Heart left ventricle (tissue), 16 donors: ENCODE results near the gene ARHGAP45. TPM values are rescaled to one million over a fixed set of nuclear protein-coding genes. Genes with fewer than 3 reads are reported as not detected.

Experiments used
- ATAC-seq, 4 donors: fragments of 200-7000 bp; cut with Tn5 transposase; one replicate each; pipeline ENCODE4 v1.9.1; 2020 to 2022; ENCODE audit warnings: moderate library complexity in 4 of 4, mild to moderate bottlenecking in 3 of 4, moderate number of reproducible peaks in 1 of 4
- DNase-seq, 5 donors: peaks; one replicate each; pipeline ENCODE4 v3.0.0-alpha.2; 2020
- H3K27ac ChIP-seq, 12 donors: fragments of 200-600 bp; sonication (generic) in 4 of 12; one replicate each; pipeline versions ENCODE4 v1.5.0 to v1.8.0; 2016 to 2022; ENCODE audit warnings: mild to moderate bottlenecking in 2 of 12
- H3K27me3 ChIP-seq, 9 donors: fragments of 200-600 bp; sonication (generic) in 2 of 9; one replicate each; pipeline versions ENCODE4 v1.5.1 to v1.8.0; 2016 to 2022; ENCODE audit warnings: mild to moderate bottlenecking in 3 of 9
- H3K36me3 ChIP-seq, 9 donors: fragments of 200-600 bp; sonication (generic) in 2 of 9; one replicate each; pipeline versions ENCODE4 v1.5.0 to v1.8.0; 2018 to 2022; ENCODE audit warnings: mild to moderate bottlenecking in 2 of 9
- H3K4me1 ChIP-seq, 12 donors: fragments of 200-600 bp; sonication (generic) in 4 of 12; one replicate each; pipeline versions ENCODE4 v1.5.0 to v1.8.0; 2016 to 2022; ENCODE audit warnings: mild to moderate bottlenecking in 3 of 12
- H3K4me3 ChIP-seq, 12 donors: fragments of 200-600 bp; sonication (generic) in 4 of 12; one replicate each; pipeline versions ENCODE4 v1.5.0 to v1.8.0; 2017 to 2022; ENCODE audit warnings: mild to moderate bottlenecking in 9 of 12, moderate library complexity in 4 of 12
- H3K9me3 ChIP-seq, 12 donors: fragments of 200-600 bp; sonication (generic) in 4 of 12; one replicate each; pipeline versions ENCODE4 v1.5.0 to v1.8.0; 2016 to 2022; ENCODE audit warnings: mild to moderate bottlenecking in 1 of 12
- POLR2A ChIP-seq, 2 donors: fragments of 450-650 bp; IDR thresholded peaks; one replicate each; pipeline ENCODE4 v1.6.1; 2017; ENCODE audit warnings: antibody characterized with exemption in 2 of 2, mild to moderate bottlenecking in 2 of 2, moderate library complexity in 2 of 2
- WGBS, 4 donors: extraction: QIAGEN DNeasy Blood & Tissue Kit in 2 of 4; methylation state at CpG; one replicate each; pipeline versions ENCODE4 v1.1.5 to v1.1.7; 2013 to 2018; 5-methylcytosine and 5-hydroxymethylcytosine counted together
- intact Hi-C, 10 donors: fragments of 100-400 bp; cut with DNase I; formaldehyde crosslinking; loops; one replicate each; pipeline versions ENCODE4 v1.11.1 to v1.14.2; 2022
- polyA plus RNA-seq, 2 donors: library from polyadenylated mRNA; stranded (reverse); fragments of 200-250 nt; gene quantifications; one replicate each; pipeline ENCODE4 v1.2.3, GENCODE V29; 2013
- total RNA-seq, 9 donors: library from RNA; depleted of rRNA in 2 of 9; stranded (reverse); fragments of >200 nt in 2 of 9; fragmentation: NEBNext Ultra II Directional in 3 of 9; extraction: Animal tissue kit (Norgen Biotek cat#: 25700) in 3 of 9; gene quantifications; one replicate each; pipeline versions ENCODE4 v1.1.0 to v1.2.4, GENCODE V29; 2016 to 2023
- TF ChIP-seq, protein P1 (sequence below), 12 donors: fragments of 200-600 bp; sonication (generic) in 4 of 12; IDR thresholded peaks; one replicate each; pipeline versions ENCODE4 v1.5.0 to v1.8.0; 2018 to 2022; ENCODE audit warnings: antibody characterized with exemption in 12 of 12, mild to moderate bottlenecking in 5 of 12
- donor health status: ischemic (EF 13 %, LVEDD 7.1; RV severe dilation, severe dysfunction).
- donor health status: healthy with polysubstance abuse.
- donor health status: DM: no; HTN: yes; CAD: no.
- donor health status: DM: no; HTN: no; CAD: no.
- donor health status: ischemic (EF 25% LVEDD 6.9; RV normal size, moderate dysfunction).
- donor health status: ischemic (EF 25% LVEDD 5.7; RV mildly dilated, moderate dysfunction).
- donor health status: healthy.
- donor health status: DM: yes; HTN: yes; CAD: no.
- donor health status: ischemic (EF 35%, LVEDD 5.7; RV mildly dilated, moderate dysfunction).
- donor health status: nonischemic (EF 11% LVEDD 7.7; RV severe dilation, severe dysfunction).
- donor health status: DM: yes; HTN: yes; CAD: no.
- donor health status: PGD.
- donor health status: ischemic (EF 29% LVEDD 5.4; RV normal size, mild dysfunction).
- donor health status: nonischemic (EF 23%, LVEDD 6.1; RV moderate dilation, normal function).

Gene ARHGAP45
- total and polyA plus RNA-seq, 11 donors, result 1.6 to 38.2 (median 4.7) TPM

DNA sequence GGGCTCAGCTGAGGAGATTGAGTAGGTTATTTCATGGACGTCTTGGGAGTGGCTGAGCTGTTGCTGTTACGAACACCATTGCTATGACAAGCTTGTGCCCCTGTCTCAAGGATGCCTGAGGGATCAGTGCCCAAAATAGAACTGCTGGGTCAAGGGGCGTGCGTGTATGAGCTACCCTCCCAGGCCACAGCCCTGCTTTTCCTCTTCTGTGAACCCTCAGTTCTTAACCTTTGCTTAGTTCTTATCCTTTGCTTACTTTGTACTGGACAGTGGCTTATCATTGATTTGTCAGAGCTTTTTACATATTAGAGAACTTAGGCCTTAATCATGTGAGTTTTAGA lies 9.0 kb downstream of the ARHGAP45 start:
- Histone ChIP-seq H3K4me3 (no peak overlapping the region), H3K4me1 (peaks cover 0 to 54% (median 1%) of the 10 kb centered on the region in 12 donors), H3K9me3 (no peaks in the 10 kb centered on the region), H3K27ac (peak overlapping the region in 1 of 12 donors; percentile 65), H3K36me3 (peaks cover 0 to 52% (median 0%) of the 10 kb centered on the region in 9 donors), H3K27me3 (peaks cover 2 to 19% (median 7%) of the 10 kb centered on the region in 9 donors)
- DNase-seq (no peak), ATAC-seq (no peak)
- 78 to 85% (median 82%) methylated on average over 4 of the region's 4 CpGs for WGBS, 4 donors
- intact Hi-C loops, result no loop called here
- TF ChIP-seq POLR2A (IDR thresholded peaks at IDR 0.05), result no peak
- TF ChIP-seq, protein P1, sequence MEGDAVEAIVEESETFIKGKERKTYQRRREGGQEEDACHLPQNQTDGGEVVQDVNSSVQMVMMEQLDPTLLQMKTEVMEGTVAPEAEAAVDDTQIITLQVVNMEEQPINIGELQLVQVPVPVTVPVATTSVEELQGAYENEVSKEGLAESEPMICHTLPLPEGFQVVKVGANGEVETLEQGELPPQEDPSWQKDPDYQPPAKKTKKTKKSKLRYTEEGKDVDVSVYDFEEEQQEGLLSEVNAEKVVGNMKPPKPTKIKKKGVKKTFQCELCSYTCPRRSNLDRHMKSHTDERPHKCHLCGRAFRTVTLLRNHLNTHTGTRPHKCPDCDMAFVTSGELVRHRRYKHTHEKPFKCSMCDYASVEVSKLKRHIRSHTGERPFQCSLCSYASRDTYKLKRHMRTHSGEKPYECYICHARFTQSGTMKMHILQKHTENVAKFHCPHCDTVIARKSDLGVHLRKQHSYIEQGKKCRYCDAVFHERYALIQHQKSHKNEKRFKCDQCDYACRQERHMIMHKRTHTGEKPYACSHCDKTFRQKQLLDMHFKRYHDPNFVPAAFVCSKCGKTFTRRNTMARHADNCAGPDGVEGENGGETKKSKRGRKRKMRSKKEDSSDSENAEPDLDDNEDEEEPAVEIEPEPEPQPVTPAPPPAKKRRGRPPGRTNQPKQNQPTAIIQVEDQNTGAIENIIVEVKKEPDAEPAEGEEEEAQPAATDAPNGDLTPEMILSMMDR (IDR thresholded peaks at IDR 0.05), result no peak

DNA sequence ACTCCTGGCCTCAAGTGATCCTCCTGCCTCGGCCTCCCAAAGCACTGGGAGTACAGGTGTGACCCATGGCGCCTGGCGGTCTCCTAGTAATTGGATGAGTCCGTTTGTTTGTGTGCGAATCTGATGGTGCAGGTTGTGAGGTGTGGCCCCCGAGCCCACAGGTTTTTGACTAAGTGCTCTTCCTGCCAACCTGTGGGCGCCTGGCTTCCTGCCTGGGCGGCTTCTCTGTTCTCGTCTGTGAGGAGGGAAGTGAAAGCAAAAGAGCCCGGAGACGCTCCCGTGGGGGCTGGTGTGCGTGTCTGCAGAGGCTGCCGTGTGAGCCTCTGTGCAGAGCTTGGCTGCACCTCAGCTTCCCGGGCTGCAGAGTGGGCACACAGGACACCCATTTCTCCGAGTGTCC lies 10.0 kb downstream of the ARHGAP45 start:
- H3K27ac ChIP-seq, result peak overlapping the region in 1 of 12 donors; percentile 65
- peaks cover 0 to 54% (median 0%) of the 10 kb centered on the region in 9 donors for H3K36me3 ChIP-seq
- TF ChIP-seq, protein P1 (IDR thresholded peaks at IDR 0.05), result no peak
- TF ChIP-seq POLR2A (IDR thresholded peaks at IDR 0.05), result no peak
- H3K9me3 ChIP-seq, result no peaks in the 10 kb centered on the region
- peak in 3 of 4 donors; percentile 38 to 70 (median 53) for ATAC-seq
- H3K4me1 ChIP-seq, result peaks cover 0 to 55% (median 0%) of the 10 kb centered on the region in 12 donors
- H3K4me3 ChIP-seq, result peak overlapping the region in 2 of 12 donors; percentile 31 to 47
- 52 to 57% (median 54%) methylated on average over 16 of the region's 16 CpGs for WGBS, 4 donors
- intact Hi-C loops, result no loop called here
- DNase-seq, result peak; percentile 52 to 88 (median 67)
- H3K27me3 ChIP-seq, result peaks cover 0 to 10% (median 3%) of the 10 kb centered on the region in 9 donors

DNA sequence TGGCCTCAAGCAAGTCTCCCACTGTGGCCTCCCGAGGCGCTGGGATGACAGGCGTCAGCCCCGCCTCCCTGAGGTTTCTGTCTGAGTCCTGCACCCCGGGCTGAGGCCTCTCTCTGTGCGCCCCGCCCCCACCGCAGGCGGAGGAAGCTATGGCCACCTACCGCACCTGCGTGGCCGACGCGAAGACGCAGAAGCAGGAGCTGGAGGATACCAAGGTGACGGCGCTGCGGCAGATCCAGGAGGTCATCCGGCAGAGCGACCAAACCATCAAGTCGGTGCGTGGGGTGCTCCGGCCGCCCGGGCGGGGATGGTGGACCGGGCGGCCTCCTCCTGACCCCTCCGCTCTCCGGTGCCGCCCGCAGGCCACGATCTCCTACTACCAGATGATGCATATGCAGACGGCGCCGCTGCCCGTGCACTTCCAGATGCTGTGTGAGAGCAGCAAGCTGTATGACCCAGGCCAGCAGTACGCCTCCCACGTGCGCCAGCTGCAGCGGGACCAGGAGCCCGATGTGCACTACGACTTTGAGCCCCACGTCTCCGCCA lies 12.7 kb downstream of the ARHGAP45 start:
- intact Hi-C loops, result loop anchor here in 1 of 10 donors (10.0 kb wide), 1 partner anchor 45 kb away; no protein-coding TSS in a partner anchor
- peaks cover 0 to 51% (median 3%) of the 10 kb centered on the region in 12 donors for H3K4me1 ChIP-seq
- ATAC-seq, result no peak
- no peaks in the 10 kb centered on the region for H3K9me3 ChIP-seq
- TF ChIP-seq POLR2A (IDR thresholded peaks at IDR 0.05), result no peak
- TF ChIP-seq, protein P1 (IDR thresholded peaks at IDR 0.05), result no peak
- peak in 1 of 5 donors; percentile 63 for DNase-seq
- 88 to 92% (median 90%) methylated on average over 29 to 45 of the region's 45 CpGs for WGBS, 4 donors
- H3K4me3 ChIP-seq, result peak overlapping the region in 1 of 12 donors; percentile 8
- H3K36me3 ChIP-seq, result peaks cover 0 to 63% (median 0%) of the 10 kb centered on the region in 9 donors
- no peak overlapping the region for H3K27ac ChIP-seq
- peaks cover 0 to 6% (median 0%) of the 10 kb centered on the region in 9 donors for H3K27me3 ChIP-seq

DNA sequence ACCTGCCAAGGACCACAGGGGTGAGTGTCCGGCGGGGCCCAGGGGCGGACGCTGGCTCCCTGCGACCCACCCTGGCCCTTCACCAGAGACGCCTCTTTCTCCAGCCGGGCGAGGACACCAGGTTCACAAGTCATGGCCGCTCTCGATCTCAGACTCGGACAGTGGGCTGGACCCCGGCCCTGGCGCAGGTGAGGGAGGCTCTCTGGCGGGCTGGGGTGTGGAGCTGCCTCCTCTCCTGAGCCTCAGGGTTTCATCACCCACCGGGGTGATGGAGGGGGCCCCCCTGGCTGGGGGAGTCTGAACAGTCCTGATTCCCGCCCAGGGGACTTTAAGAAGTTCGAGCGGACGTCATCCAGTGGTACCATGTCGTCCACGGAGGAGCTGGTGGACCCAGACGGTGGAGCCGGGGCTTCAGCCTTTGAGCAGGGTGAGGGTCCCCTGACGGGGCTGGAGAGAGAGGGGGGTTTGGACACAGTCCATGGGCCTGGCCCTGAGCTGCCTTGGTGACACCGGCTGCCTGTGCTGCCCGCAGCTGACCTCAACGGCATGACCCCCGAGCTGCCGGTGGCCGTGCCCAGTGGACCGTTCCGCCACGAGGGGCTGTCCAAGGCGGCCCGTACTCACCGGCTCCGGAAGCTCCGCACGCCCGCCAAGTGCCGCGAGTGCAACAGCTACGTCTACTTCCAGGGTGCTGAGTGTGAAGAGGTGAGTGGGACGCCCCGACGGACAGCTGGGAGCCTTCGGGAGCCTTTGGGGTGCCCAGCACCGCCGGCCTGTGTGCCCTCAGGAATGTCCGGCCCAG lies 13.6 kb downstream of the ARHGAP45 start:
- H3K4me3 ChIP-seq, result no peak overlapping the region
- peaks cover 0 to 67% (median 0%) of the 10 kb centered on the region in 9 donors for H3K36me3 ChIP-seq
- TF ChIP-seq, protein P1 (IDR thresholded peaks at IDR 0.05), result no peak
- no peak for TF ChIP-seq POLR2A (IDR thresholded peaks at IDR 0.05)
- H3K4me1 ChIP-seq, result peaks cover 0 to 44% (median 3%) of the 10 kb centered on the region in 12 donors
- 93 to 96% (median 95%) methylated on average over 28 to 50 of the region's 50 CpGs for WGBS, 4 donors
- H3K27me3 ChIP-seq, result peaks cover 0 to 6% (median 0%) of the 10 kb centered on the region in 9 donors
- no peaks in the 10 kb centered on the region for H3K9me3 ChIP-seq
- no peak for DNase-seq
- H3K27ac ChIP-seq, result no peak overlapping the region
- intact Hi-C loops, result loop anchor here in 1 of 10 donors (10.0 kb wide), 1 partner anchor 46 kb away; no protein-coding TSS in a partner anchor
- ATAC-seq, result no peak
